CD8-positive, alpha-beta memory T cell (primary cell): ENCODE data around the gene BTNL9. TPM values are rescaled to one million over a fixed set of nuclear protein-coding genes. Genes with fewer than 3 reads are reported as not detected.
"Not testable (repeated sequence)": the region's sequence is repeated elsewhere in the genome, so short reads cannot be mapped to it uniquely, and the experiment has no call there.

ENCODE experiments used
- CTCF ChIA-PET: fragments of 350-600 bp; sonication (Branson Sonifier 250); formaldehyde crosslinking; loops from one replicate; lab custom pipeline; 2021; ENCODE audit warnings: antibody characterized with exemption; lab: Charles Lee
- POLR2A ChIA-PET: fragments of 350-600 bp; sonication (Branson Sonifier 250); formaldehyde crosslinking; loops from one replicate; lab custom pipeline; 2021; ENCODE audit warnings: antibody characterized with exemption; lab: Charles Lee
- DNase-seq, 5 donors: peaks; one replicate each; pipeline versions ENCODE4 v3.0.0 to v3.0.0-alpha.2; 2020 to 2022; ENCODE audit warnings: mixed read lengths in 1 of 5
- H3K27ac ChIP-seq: one replicate; pipeline ENCODE4 v1.7.0; 2013; ENCODE audit warnings: low read depth, mild to moderate bottlenecking, low read length, moderate library complexity
- H3K27me3 ChIP-seq: 2 replicates; pipeline ENCODE4 v1.7.0; 2013; ENCODE audit warnings: low read length, mild to moderate bottlenecking; ENCODE audit not compliant: insufficient read depth, poor library complexity, severe bottlenecking
- H3K36me3 ChIP-seq: 2 replicates; pipeline ENCODE4 v1.7.0; 2013; ENCODE audit warnings: mild to moderate bottlenecking, low read length, moderate library complexity; ENCODE audit not compliant: insufficient read depth
- H3K4me1 ChIP-seq: 2 replicates; pipeline ENCODE4 v1.7.0; 2013; ENCODE audit warnings: mild to moderate bottlenecking, low read length, moderate library complexity; ENCODE audit not compliant: insufficient read depth
- H3K4me3 ChIP-seq: 2 replicates; pipeline ENCODE4 v1.7.0; 2013; ENCODE audit warnings: mild to moderate bottlenecking, low read length
- H3K9me3 ChIP-seq: 2 replicates; pipeline ENCODE4 v1.7.0; 2013; ENCODE audit warnings: mild to moderate bottlenecking, low read length
- H3K27ac Mint-ChIP-seq, 8 donors: one replicate each; pipeline ENCODE4 v1.8.0; 2020 to 2021; ENCODE audit warnings: mixed read lengths in 8 of 8, mild to moderate bottlenecking in 6 of 8, inconsistent platforms in 3 of 8, moderate library complexity in 3 of 8
- H3K27me3 Mint-ChIP-seq, 2 donors: one replicate each; pipeline ENCODE4 v1.8.0; 2020 to 2021; ENCODE audit warnings: mixed read lengths in 2 of 2, mild to moderate bottlenecking in 1 of 2, moderate library complexity in 1 of 2
- H3K36me3 Mint-ChIP-seq, 3 donors: one replicate each; pipeline ENCODE4 v1.8.0; 2020 to 2021; ENCODE audit warnings: mixed read lengths in 3 of 3, inconsistent platforms in 1 of 3, mild to moderate bottlenecking in 1 of 3
- H3K4me1 Mint-ChIP-seq, 3 donors: one replicate each; pipeline ENCODE4 v1.8.0; 2020 to 2021; ENCODE audit warnings: mixed read lengths in 3 of 3, inconsistent platforms in 1 of 3, mild to moderate bottlenecking in 1 of 3
- H3K4me3 Mint-ChIP-seq, 7 donors: one replicate each; pipeline ENCODE4 v1.8.0; 2020 to 2021; ENCODE audit warnings: mixed read lengths in 7 of 7, mild to moderate bottlenecking in 6 of 7, moderate library complexity in 4 of 7, inconsistent platforms in 2 of 7
- H3K9me3 Mint-ChIP-seq, 5 donors: one replicate each; pipeline ENCODE4 v1.8.0; 2020 to 2022; ENCODE audit warnings: mixed read lengths in 5 of 5, mild to moderate bottlenecking in 3 of 5, moderate library complexity in 2 of 5, inconsistent platforms in 1 of 5
- polyA plus RNA-seq: library from polyadenylated mRNA; unstranded; fragments of 300-500 nt; fragmentation: Illumina TruSeq; gene quantifications from one replicate; pipeline ENCODE4 v1.2.3, GENCODE V29; 2021
- total RNA-seq, 2 experiments: library from RNA; stranded (reverse); gene quantifications; one replicate each; pipeline ENCODE4 v1.2.3, GENCODE V29; 2021

The BTNL9 gene
- total and polyA plus RNA-seq, 3 experiments from 2014 or later: not detected

GRCh38 chr5:181044662-181045305, 4.7 kb downstream of the BTNL9 start:
- CTCF ChIA-PET: no interaction called here
- POLR2A ChIA-PET: no interaction called here

DNA sequence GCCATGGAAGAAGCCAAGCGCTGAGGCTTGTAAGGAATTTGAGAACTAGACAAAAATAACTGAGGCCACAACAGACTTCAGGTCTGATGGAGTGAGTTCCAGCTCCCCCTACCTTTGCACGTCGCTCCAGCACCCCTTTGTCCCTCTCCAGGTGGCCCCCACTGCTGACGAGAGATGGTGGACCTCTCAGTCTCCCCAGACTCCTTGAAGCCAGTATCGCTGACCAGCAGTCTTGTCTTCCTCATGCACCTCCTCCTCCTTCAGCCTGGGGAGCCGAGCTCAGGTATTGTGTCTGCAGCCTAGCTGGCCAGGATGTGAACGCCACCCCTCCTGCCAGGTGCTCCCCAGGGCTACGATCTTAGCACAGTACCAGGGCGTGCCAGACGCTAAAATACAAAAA, 5.2 kb downstream of the BTNL9 start:
- no peak overlapping the region for H3K4me3 ChIP-seq
- no peaks in the 10 kb centered on the region for H3K36me3 ChIP-seq
- H3K4me3 Mint-ChIP-seq: no peak overlapping the region
- peaks cover 23% of the 10 kb centered on the region for H3K27me3 ChIP-seq
- H3K27ac Mint-ChIP-seq: no peak overlapping the region
- no peaks in the 10 kb centered on the region for H3K4me1 ChIP-seq
- no peaks in the 10 kb centered on the region for H3K9me3 Mint-ChIP-seq
- ChIA-PET POLR2A (no interaction called here), CTCF (no interaction called here)
- H3K36me3 Mint-ChIP-seq: no peaks in the 10 kb centered on the region
- no peaks in the 10 kb centered on the region for H3K4me1 Mint-ChIP-seq
- H3K27ac ChIP-seq: no peak overlapping the region
- peaks cover 38 to 43% of the 10 kb centered on the region in 2 donors for H3K27me3 Mint-ChIP-seq
- H3K9me3 ChIP-seq: no peaks in the 10 kb centered on the region
- DNase-seq: no peak

More at GRCh38 chr5:181044662-181045305, 4.7 kb downstream of the BTNL9 start:
- Mint-ChIP-seq H3K27ac (no peak overlapping the region), H3K4me3 (no peak overlapping the region), H3K9me3 (no peaks in the 10 kb centered on the region), H3K36me3 (no peaks in the 10 kb centered on the region), H3K4me1 (no peaks in the 10 kb centered on the region), H3K27me3 (peaks cover 32 to 43% of the 10 kb centered on the region in 2 donors)
- H3K36me3 ChIP-seq: no peaks in the 10 kb centered on the region
- H3K4me3 ChIP-seq: no peak overlapping the region
- no peak for DNase-seq
- H3K4me1 ChIP-seq: no peaks in the 10 kb centered on the region
- no peaks in the 10 kb centered on the region for H3K9me3 ChIP-seq
- H3K27ac ChIP-seq: no peak overlapping the region
- peaks cover 23% of the 10 kb centered on the region for H3K27me3 ChIP-seq

DNA sequence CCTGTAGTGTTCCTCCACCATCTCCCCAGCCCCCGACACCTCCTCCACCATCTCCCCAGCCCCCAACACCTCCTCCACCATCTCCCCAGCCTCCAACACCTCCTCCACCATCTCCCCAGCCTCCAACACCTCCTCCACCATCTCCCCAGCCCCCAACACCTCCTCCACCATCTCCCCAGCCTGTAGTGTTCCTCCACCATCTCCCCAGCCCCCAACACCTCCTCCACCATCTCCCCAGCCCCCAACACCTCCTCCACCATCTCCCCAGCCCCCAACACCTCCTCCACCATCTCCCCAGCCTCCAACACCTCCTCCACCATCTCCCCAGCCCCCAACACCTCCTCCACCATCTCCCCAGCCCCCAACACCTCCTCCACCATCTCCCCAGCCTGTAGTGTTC, 5.8 kb downstream of the BTNL9 start:
- H3K27ac ChIP-seq, H3K36me3 ChIP-seq, CTCF ChIA-PET, H3K4me3 Mint-ChIP-seq, H3K4me1 Mint-ChIP-seq, DNase-seq, H3K4me3 ChIP-seq, H3K36me3 Mint-ChIP-seq, H3K4me1 ChIP-seq, H3K27ac Mint-ChIP-seq, H3K9me3 ChIP-seq, H3K9me3 Mint-ChIP-seq, POLR2A ChIA-PET: not testable (repeated sequence)
- peaks cover 23% of the 10 kb centered on the region for H3K27me3 ChIP-seq
- peaks cover 41 to 45% of the 10 kb centered on the region in 2 donors for H3K27me3 Mint-ChIP-seq

GRCh38 chr5:181047288-181047687, 7.2 kb downstream of the BTNL9 start:
- Histone ChIP-seq H3K9me3 (no peaks in the 10 kb centered on the region), H3K27me3 (peaks cover 24% of the 10 kb centered on the region), H3K36me3 (no peaks in the 10 kb centered on the region), H3K4me1 (peaks cover 4% of the 10 kb centered on the region), H3K27ac (no peak overlapping the region), H3K4me3 (no peak overlapping the region)
- peaks cover 0 to 3% (median 0%) of the 10 kb centered on the region in 3 donors for H3K36me3 Mint-ChIP-seq
- ChIA-PET POLR2A (no interaction called here), CTCF (no interaction called here)
- H3K27ac Mint-ChIP-seq: no peak overlapping the region
- no peak overlapping the region for H3K4me3 Mint-ChIP-seq
- no peaks in the 10 kb centered on the region for H3K9me3 Mint-ChIP-seq
- peaks cover 48% of the 10 kb centered on the region in 2 donors for H3K27me3 Mint-ChIP-seq
- DNase-seq: no peak
- peaks cover 4 to 5% (median 5%) of the 10 kb centered on the region in 3 donors for H3K4me1 Mint-ChIP-seq

GRCh38 chr5:181047921-181048320, 7.9 kb downstream of the BTNL9 start:
- H3K4me1 ChIP-seq: peaks cover 6% of the 10 kb centered on the region
- POLR2A ChIA-PET: no interaction called here
- no peak overlapping the region for H3K27ac ChIP-seq
- no peak for DNase-seq
- no peak overlapping the region for H3K4me3 ChIP-seq
- no peaks in the 10 kb centered on the region for H3K9me3 ChIP-seq
- peaks cover 27% of the 10 kb centered on the region for H3K27me3 ChIP-seq
- Mint-ChIP-seq H3K27ac (no peak overlapping the region), H3K4me3 (no peak overlapping the region), H3K27me3 (peaks cover 45 to 50% of the 10 kb centered on the region in 2 donors), H3K36me3 (peaks cover 0 to 4% (median 0%) of the 10 kb centered on the region in 3 donors), H3K9me3 (no peaks in the 10 kb centered on the region), H3K4me1 (peaks cover 6 to 8% (median 7%) of the 10 kb centered on the region in 3 donors)
- no peaks in the 10 kb centered on the region for H3K36me3 ChIP-seq
- CTCF ChIA-PET: no interaction called here

- no peak for DNase-seq
- ChIA-PET POLR2A (no interaction called here), CTCF (no interaction called here)
- Histone ChIP-seq H3K27ac (no peak overlapping the region), H3K36me3 (no peaks in the 10 kb centered on the region), H3K9me3 (no peaks in the 10 kb centered on the region), H3K4me3 (no peak overlapping the region), H3K27me3 (peaks cover 41% of the 10 kb centered on the region), H3K4me1 (peaks cover 14% of the 10 kb centered on the region)
- H3K27me3 Mint-ChIP-seq: peaks cover 59 to 63% of the 10 kb centered on the region in 2 donors
- H3K9me3 Mint-ChIP-seq: no peaks in the 10 kb centered on the region
- H3K36me3 Mint-ChIP-seq: peaks cover 0 to 4% (median 2%) of the 10 kb centered on the region in 3 donors
- peaks cover 17 to 23% (median 21%) of the 10 kb centered on the region in 3 donors for H3K4me1 Mint-ChIP-seq
- no peak overlapping the region for H3K27ac Mint-ChIP-seq
- H3K4me3 Mint-ChIP-seq: peak overlapping the region in 2 of 7 donors; percentile 21 to 34
Observed at GRCh38 chr5:181050016-181050415, 9.9 kb downstream of the BTNL9 start.

GRCh38 chr5:181051841-181052671, 12.0 kb downstream of the BTNL9 start:
- Histone ChIP-seq H3K9me3 (no peaks in the 10 kb centered on the region), H3K4me1 (peaks cover 14% of the 10 kb centered on the region), H3K27ac (no peak overlapping the region), H3K27me3 (peaks cover 32% of the 10 kb centered on the region), H3K4me3 (no peak overlapping the region), H3K36me3 (no peaks in the 10 kb centered on the region)
- peak overlapping the region; percentile 54 to 90 (median 72) for H3K4me3 Mint-ChIP-seq
- CTCF ChIA-PET: no interaction called here
- H3K9me3 Mint-ChIP-seq: no peaks in the 10 kb centered on the region
- peaks cover 0 to 4% (median 2%) of the 10 kb centered on the region in 3 donors for H3K36me3 Mint-ChIP-seq
- POLR2A ChIA-PET: no interaction called here
- H3K4me1 Mint-ChIP-seq: peaks cover 17 to 23% (median 21%) of the 10 kb centered on the region in 3 donors
- H3K27me3 Mint-ChIP-seq: peaks cover 76 to 84% of the 10 kb centered on the region in 2 donors
- no peak for DNase-seq
- peak overlapping the region in 1 of 8 donors; percentile 60 for H3K27ac Mint-ChIP-seq
